GM21515 (cell line): ENCODE results near the gene GPR108.

Experiments
- ATAC-seq: cut with Tn5 transposase; IDR thresholded peaks from one replicate; pipeline ENCODE4 v1.9.1; 2021; ENCODE audit not compliant: unreplicated experiment

The GPR108 gene

GRCh38 chr19:6682607-6683128, 54.7 kb downstream of the GPR108 start:
- no peak for ATAC-seq

- ATAC-seq, result no peak
Measured at GRCh38 chr19:6680141-6680540, 57.2 kb downstream of the GPR108 start.
